NCI-H146 treated with DMSO at 0.1 percent for 48 hours (cell line): ENCODE measurements around the gene CMSS1.

ENCODE experiments used
- DNase-seq: peaks from one replicate; lab custom pipeline; 2025; ENCODE audit not compliant: unreplicated experiment; lab: John Stamatoyannopoulos, UW

The CMSS1 gene

DNA sequence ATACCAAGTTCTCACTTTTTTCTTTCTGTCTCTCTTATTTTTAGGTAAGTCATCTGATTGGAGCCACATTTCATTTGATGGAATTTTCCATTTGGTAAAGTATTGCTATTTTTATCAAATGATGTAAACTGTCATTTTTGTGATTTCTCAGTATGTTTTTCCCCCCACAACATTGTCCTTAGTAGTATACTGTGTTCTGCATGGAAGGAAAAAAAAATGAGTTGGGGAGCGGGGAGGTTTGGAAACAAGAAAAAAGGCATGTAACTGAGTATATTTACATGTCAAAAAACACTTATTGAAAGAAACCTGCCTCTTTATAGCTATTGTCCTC lies 192.4 kb downstream of the CMSS1 start:
- DNase-seq = no peak

DNA sequence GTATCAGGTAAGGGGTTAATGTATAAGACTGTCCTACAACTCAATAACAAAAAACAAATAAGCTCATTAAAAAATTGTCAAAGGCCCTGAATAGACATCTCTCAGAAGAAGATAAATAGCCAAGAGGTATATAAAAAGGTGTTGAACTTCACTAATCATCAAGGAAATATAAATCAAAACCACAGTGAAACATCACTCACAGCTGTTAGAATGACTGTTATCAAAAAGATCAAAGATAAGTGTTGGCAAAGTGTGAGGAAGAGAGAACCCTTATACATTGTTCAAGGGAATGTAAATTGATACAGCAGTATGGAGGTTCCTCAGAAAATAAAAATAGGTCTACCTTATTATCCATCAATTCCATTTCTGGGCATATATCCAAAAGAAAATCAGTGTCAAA lies 201.1 kb downstream of the CMSS1 start:
- DNase-seq = no peak

DNA sequence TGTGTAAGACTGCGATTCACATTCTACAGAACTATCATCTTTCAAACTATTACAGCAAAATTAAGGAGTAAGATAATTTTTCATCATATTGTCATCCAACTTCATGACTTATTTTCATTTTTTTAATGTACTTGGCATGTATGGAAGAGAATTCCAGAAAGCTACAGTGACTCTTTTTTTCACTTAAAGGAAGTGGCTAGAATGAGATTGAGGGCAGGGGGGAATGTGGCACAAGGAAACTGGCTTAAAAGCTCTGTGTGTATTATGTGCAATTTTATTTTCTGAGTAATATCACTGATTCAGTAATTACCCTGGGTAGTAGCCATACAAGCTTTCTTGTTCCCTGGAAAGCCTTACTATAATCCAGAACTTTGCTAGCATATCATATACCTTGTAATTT lies 202.1 kb downstream of the CMSS1 start:
- no peak for DNase-seq

DNA sequence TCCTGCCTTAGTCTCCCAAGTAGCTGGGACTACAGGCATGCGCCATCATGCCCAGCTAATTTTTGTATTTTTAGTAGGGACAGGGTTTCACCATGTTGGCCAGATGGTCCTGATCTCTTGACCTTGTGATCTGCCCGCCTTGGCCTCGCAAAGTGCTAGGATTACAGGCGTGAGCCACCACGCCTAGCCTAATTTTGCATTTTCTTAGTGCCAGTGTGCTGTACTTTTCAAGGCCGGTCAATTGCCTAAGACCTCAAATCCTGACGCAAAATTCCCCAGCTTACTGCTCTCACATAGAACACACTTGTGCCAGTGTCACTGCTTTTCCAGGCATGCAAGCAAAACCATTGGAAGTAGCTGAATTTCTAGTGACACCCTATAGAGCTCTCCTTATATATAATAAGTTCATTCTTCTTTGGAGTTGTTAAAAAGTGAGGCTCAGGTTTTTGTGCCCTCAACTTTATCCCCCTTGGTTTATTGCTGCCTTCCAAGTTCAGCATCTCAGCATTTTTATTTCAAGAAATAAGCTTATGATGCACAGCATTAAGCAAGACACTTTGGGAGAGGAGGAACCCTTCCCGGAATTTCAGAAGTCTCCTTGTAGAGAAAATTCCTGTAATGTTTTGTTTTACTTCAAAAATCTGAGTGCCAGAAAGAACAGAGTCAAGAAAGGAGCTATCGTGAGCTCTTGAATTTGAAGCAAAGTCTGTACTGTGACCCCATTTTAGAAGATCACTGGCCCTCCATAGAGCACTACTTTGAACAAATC lies 203.4 kb downstream of the CMSS1 start:
- DNase-seq = no peak

DNA sequence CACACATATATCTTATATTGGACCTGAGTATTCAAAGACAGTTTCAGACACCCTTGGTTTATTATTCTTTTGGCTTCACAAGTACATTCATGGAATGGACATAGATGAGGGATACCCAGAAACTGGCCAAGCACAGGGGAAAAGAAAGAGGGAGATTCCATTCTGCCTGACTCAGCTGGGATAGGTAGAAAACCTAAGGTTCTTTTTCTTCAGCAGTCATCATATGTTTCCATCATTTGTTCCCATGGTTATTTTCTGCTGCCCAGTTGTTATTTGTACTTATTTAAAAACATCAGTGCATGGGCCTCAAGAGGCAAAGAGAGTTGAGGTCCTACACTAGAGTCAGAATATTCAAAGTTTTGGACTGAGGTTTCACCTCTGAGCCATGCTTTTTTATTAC lies 204.8 kb downstream of the CMSS1 start:
- no peak for DNase-seq

DNA sequence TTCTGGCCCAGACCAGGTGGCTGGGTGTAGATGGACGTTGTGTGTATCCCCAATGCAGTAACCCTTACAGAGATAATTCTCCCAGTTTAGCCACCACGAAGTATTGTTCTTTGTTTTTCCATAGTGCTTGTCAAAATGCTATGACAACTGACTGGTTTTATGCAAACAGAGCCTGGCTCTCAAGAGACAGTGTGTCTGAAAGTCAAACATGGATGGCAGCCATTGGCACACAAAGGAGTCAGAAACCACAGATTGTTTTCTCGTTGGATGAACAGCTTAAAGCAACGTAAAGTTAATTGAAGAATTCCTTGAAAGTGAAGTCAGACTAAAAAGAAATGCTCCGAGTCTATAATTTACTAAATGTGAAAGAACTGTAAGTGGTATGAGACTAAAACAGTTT lies 205.5 kb downstream of the CMSS1 start:
- DNase-seq = peak; percentile 31

DNA sequence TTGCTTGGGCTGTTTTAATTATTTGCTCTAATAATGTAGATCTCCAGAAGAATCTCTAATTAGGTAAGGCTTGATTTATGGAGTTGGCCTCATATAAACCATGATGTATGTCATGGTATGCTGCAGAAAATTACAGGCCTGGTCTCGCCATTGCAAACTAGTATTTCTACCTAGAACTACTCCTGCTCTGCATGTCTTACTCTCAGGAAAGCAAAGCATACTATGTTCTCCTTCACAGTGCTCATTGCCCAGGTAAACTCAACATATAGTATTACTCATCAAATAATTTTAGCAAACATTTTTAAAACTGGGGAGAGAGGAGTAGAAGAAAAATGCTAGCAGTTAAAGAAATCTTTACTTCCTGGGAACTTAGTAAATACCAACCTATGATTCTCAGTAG lies 205.9 kb downstream of the CMSS1 start:
- DNase-seq = no peak

DNA sequence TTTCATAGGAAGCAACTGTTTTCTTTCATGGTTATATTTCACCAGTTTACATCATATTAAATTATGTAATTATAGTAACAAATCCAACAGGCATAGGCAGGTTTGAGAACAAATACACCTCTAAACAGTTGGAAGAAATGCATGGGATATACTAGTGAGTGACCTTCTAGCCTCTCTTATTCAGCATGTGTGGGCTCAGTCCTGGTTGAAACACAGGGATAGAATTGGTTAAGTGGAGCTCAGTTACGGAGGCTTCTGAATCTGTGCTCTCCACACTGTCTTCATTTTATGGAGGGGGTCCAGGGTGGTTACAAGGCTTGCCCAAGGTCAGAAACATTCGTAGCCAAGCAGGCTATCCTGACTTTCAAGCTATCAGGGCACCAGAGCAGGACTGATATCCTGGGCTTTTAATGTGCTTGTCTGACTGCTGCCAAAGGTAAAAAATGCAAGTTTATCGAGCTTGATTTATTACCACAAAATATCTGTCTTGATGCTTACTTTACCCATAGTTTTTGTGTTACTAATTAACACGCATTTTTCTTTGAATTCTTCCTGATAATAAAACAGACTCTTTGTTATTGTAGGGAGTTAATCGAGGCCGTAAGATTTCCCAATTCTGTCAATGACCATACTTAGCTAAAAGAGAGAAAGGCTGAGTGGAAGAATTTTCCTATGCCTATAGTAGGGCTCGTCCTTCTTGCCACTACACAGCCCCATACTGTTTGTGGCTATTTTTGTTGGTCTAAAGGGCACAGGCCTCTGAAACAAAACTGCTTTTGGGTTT lies 207.1 kb downstream of the CMSS1 start:
- no peak for DNase-seq

DNA sequence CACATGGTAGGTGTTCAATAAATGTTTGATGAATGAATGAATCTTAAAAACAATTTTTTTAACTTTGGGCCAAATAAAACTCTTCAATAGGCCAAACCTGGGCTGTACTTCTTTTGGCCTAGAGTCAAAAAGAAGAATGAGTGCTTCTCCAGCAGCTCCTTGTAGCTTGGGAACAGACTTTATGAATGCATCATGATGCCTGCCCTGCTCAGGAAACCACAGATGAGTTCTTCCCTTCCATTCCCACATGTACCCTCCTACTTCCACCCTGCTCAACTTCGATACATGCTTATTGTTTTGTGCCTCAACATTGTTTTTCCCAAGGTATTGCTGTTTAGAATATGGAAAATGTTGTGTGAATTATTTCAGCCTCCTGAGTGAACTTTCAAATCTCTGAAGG lies 209.7 kb downstream of the CMSS1 start:
- DNase-seq = no peak

DNA sequence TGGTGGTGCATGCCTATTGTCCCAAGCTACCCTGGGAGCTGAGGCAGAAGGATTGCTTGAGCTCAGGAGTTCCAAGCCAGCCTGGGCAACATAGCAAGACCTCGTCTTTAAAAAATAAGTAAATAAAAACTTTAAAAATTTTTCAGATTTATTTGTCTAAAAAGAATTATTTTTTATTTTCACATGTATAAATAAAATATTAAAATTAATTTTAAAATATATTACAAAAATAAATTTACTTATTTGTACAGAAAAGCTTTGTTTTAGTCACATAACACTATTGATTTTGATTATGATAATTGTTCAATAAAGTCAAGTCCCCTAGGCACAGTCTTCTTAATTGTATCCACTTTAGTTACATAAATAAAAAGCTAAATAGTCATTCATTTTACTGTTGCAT lies 211.4 kb downstream of the CMSS1 start:
- no peak for DNase-seq

DNA sequence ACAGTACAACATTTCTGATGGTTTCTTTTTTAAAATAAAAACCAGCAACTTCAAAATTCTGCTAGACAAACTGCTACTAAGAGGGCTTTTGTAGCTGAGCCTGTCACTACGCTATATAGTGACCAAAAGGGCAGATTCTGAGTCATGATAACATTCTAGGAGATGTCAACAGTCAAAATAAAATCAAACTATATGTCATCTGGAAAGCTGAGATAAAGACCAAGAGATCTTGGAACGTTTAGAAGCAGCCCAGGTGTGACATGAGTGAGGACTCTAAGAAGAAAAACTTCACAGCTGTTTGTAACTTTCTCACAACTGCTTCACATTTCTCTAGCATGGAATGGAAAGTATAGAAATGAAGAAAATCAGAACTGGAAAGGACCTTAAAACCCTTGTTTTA lies 212.0 kb downstream of the CMSS1 start:
- no peak for DNase-seq

DNA sequence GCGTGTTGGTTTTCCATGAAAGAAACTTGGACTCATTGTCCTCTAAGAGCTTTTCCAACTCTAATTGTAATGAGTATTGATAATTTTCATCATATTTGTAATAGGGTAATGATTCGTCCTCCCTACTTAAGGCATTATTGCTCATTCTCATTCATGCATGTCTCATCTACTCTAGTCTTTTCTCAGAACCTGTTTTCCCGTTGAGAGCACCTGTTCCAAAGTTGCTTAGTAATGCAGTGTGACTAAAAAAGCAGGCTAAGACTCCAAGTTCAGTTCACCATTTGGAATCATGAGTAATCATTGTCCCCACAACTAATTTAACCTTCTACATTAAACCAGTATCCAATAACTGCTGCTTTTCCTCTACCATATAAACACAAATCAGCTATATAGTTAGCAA lies 212.7 kb downstream of the CMSS1 start:
- no peak for DNase-seq

DNA sequence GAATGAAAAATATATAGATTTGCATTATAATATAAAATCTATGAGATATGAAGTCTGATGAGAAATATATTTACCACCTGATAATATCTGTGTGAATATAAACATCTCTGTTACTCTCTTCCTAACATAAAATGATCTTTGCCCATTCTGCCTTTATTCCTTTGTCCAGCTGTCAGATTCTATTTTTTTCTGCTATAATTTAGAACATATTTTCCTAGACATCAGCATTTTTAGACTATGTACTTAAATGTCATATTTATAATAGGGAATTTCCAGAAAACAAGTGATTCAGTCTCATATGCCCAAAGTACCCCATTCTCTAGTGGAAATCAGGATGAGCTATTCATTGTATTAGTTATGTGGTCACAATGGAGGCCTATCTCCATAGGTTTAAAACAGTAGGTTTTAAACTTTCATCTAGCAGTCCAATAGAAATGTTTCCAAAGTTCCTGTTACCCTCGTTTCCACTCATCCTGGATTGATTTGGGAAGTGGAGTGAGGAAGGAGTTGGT lies 213.3 kb downstream of the CMSS1 start:
- DNase-seq = no peak

DNA sequence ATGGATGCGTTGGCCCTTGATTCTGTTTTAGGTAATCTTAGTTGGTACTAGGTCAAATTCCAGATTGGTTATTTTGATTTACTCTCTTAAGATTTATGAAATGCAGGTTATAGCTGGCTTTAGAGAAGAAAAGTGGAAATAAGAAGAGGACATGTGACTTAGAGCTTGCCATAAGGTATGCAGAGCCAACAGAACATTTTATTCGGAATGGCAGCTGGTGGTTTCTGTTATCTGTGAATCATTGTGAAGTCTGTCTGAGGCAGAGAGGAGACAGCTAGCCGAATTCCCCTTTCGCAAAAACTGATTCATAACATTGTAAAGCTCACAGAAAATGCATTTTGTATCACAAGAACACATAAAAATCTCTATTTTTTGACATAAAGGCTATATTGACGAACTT lies 214.6 kb downstream of the CMSS1 start:
- DNase-seq = no peak

DNA sequence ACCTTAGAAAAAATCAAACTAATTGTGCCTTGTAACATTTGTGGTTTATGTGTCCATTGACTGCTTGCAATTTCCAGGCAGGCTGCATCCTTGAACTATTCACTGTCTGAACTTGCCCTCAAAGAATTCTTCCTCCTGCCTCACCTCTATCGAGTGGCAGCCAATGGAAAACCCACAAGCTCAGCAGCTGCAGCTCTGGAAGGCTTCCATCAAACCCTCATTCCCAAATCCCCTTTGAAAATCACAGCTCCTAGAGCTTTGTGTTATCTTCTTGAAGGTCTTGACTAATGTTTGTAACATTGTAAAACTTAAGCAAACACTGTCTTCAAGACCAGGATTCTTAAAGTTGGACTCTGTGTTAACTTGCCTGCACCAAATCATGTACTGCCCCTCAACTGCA lies 215.5 kb downstream of the CMSS1 start:
- no peak for DNase-seq

DNA sequence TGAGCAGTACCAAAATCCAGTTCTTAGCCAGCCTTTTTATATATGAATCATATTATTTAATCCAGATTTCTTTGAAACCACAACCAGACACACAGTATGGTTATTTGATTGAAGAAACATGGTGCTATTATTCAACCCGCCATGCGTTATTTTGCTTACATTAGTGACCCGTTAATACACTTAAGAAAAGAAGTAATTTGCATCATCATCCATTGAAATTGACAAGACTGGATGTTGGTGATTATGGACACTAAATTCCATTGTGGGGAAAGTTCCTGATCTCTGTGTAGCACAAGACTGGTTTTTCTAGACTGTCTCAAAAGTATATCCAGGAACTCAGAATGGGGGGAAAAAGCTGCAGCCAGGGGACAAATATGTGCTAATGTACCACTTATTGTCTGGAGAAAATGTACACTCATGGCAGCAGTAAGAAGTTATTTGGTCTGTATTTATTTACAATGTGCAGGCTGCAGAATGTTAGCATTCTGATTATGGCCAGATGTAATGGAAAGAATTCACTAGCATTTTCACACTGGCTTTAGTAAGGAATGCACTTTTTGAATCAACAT lies 216.3 kb downstream of the CMSS1 start:
- no peak for DNase-seq

DNA sequence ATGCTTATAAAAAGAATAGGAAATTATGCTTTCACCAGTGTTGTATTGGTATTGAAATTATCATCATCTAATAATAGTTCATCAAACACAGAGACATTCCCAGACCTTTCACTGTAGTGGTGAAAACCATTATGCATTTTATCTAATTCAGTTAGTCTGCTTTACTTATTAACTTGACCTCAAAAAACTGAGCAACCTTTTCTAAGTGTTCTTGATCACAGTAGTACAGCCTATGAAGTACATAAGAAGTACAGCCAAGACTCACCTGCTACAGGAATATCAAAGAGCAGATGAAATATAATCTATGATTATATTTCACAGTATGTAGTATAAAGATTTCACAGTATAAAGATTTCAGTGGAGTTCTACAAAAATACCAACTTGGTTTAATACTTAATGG lies 221.4 kb downstream of the CMSS1 start:
- no peak for DNase-seq

DNA sequence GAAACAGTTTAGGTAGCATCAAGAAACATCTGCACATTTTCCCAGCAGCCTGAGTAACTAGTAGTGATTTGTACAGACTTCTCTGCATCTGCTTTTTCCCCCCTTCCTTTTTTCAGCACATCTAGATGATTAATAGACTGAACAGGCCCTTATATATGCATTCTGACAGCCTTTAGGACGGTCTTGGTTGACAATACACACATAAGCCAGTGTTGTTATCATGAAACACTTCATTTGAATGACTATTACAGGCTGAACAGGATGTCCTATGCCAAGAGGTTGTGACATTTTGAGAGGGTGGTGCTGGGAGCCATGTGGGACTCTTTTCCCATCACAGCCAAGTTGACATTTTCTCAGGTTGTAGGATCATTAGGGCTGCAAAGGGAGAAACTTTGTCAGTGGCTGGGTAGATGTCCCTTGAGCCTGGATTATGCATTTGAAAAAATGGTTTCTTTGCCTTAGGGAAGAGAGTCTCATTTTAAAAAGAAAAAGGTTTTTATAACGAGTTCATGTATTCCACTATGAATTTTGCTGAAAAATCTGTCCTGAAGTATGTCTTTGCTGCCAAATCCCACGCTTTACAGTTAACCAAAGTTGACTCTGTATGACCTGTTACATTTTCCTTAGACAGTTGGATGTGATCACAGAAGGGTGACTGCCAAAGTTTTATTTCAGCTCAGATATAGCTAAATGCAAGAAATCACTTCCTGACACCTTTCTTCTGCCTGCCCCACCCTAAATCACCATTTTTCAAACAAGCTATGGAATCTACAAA lies 223.0 kb downstream of the CMSS1 start:
- DNase-seq = no peak

DNA sequence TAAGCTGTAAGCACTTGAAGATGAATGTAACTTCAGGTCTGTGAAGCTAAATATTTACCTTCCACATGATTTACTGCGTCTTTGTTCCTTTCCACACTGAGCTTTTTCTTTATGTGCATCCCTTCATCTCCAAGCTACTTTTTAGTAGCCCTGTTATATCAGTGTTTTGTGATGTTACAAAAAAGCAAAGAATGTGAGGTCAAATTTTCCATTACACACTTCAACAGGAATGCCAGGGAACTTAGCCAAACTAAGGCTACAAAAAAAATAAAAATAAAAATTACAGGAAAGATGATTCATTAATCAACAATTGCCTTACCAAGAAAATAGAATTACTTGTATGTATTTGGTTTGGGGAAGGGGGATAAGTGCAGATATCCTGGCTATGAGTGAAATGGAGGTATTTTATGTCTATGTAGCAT lies 223.7 kb downstream of the CMSS1 start:
- no peak for DNase-seq

DNA sequence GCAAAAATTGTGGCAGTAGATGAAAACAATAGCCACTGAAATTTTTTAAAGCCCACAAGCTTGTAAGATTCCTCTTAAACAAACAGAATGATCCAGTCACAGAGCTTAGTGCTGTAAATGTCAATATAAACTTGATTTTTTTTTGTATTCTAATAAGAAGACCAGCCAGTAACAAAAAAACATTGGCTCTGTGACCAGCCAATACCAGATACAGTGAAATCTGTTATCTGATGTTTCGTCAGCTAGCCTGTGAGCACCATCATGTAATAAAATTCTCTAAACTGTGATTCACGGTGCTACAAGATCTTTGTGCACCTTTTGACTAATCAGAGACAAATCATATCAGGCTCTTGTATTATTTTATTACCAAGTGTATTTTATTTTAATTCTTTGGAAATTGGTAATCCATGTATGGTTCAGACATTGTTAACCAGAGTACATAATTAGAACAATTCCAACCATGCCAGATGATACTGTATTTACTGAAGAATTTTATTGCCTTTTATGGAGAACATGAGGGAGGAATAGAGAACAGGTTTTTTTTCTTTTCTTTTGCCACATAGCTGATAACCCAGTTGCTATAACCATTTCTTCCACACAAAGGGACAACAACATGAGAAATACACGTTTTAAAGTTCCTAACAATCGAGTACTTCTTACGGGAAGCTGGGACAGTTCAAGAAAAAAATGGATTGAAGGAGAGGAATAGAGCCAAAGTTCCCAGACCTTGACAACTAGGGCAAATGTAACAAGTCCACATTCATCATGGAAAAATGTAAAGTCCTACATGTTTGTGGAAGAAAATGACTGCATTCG lies 224.7 kb downstream of the CMSS1 start:
- no peak for DNase-seq

DNA sequence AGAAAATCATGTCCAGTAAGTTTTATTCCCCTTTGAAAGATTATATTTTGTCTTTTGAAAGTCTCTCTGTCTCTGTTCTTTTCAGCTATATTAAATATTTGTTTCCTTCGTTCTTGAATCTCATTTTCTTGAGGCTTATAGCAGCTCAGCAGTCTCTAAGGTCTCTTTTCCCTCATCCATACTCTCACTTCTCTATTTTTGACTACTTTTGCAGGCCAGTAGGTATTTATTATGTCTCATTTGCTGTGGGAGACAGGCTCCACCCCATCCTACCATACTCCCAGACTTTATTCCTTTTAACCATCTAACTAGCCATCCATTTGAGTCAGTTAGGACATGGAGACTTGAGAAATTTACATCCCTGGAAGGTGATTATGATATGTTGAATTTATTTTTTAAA lies 225.6 kb downstream of the CMSS1 start:
- no peak for DNase-seq
